Suprapubic skin (tissue), 4 donors: ENCODE data around the gene RPS6KA2. TPM values are rescaled to one million over a fixed set of nuclear protein-coding genes. Genes with fewer than 3 reads are reported as not detected.
"Not testable (repeated sequence)": the region's sequence is repeated elsewhere in the genome, so short reads cannot be mapped to it uniquely, and the experiment has no call there.

ENCODE experiments used
- DNase-seq, 2 donors: peaks; one replicate each; pipeline ENCODE4 v3.0.0-alpha.2; 2019; ENCODE audit warnings: low spot score in 2 of 2
- H3K27ac ChIP-seq: fragments of 200-600 bp; sonication (generic); one replicate; pipeline ENCODE4 v1.5.1; 2019
- H3K27me3 ChIP-seq: fragments of 200-600 bp; sonication (generic); one replicate; pipeline ENCODE4 v1.5.1; 2019
- H3K36me3 ChIP-seq: fragments of 200-600 bp; sonication (generic); one replicate; pipeline ENCODE4 v1.5.1; 2019
- H3K4me1 ChIP-seq: fragments of 200-600 bp; sonication (generic); one replicate; pipeline ENCODE4 v1.5.1; 2019
- H3K4me3 ChIP-seq: fragments of 200-600 bp; sonication (generic); one replicate; pipeline ENCODE4 v1.5.1; 2019; ENCODE audit warnings: mild to moderate bottlenecking
- H3K9me3 ChIP-seq: fragments of 200-600 bp; sonication (generic); one replicate; pipeline ENCODE4 v1.5.1; 2019
- EP300 ChIP-seq: sonication (generic); formaldehyde crosslinking; IDR thresholded peaks from one replicate; pipeline ENCODE4 v1.6.1; 2017; ENCODE audit warnings: antibody characterized with exemption
- POLR2A ChIP-seq, 2 donors: fragments of 450-650 bp; IDR thresholded peaks; one replicate each; pipeline ENCODE4 v1.6.1; 2017; ENCODE audit warnings: antibody characterized with exemption in 2 of 2, mild to moderate bottlenecking in 2 of 2, moderate library complexity in 2 of 2
- POLR2AphosphoS5 ChIP-seq, 3 donors: sonication (generic); formaldehyde crosslinking; IDR thresholded peaks; one replicate each; pipeline ENCODE4 v1.6.1; 2017; ENCODE audit warnings: antibody characterized with exemption in 3 of 3
- WGBS: methylation state at CpG from one replicate; pipeline ENCODE4 v1.1.5; 2018; 5-methylcytosine and 5-hydroxymethylcytosine counted together
- total RNA-seq, 4 donors: library from RNA; depleted of rRNA; stranded (reverse); fragments of >200 nt; gene quantifications; one replicate each; pipeline ENCODE4 v1.1.0, GENCODE V29; 2016
- TF ChIP-seq, protein P1 (sequence below), 2 donors: fragments of 200-600 bp in 1 of 2; fragments of 450-650 bp in 1 of 2; sonication (generic) in 1 of 2; IDR thresholded peaks; one replicate each; pipeline ENCODE4 v1.5.1; 2016 to 2019; ENCODE audit warnings: antibody characterized with exemption in 2 of 2, mild to moderate bottlenecking in 1 of 2, moderate library complexity in 1 of 2

Gene RPS6KA2
- total RNA-seq, 4 donors from 2014 or later, result 24.2 to 38.5 (median 32.3) TPM

DNA sequence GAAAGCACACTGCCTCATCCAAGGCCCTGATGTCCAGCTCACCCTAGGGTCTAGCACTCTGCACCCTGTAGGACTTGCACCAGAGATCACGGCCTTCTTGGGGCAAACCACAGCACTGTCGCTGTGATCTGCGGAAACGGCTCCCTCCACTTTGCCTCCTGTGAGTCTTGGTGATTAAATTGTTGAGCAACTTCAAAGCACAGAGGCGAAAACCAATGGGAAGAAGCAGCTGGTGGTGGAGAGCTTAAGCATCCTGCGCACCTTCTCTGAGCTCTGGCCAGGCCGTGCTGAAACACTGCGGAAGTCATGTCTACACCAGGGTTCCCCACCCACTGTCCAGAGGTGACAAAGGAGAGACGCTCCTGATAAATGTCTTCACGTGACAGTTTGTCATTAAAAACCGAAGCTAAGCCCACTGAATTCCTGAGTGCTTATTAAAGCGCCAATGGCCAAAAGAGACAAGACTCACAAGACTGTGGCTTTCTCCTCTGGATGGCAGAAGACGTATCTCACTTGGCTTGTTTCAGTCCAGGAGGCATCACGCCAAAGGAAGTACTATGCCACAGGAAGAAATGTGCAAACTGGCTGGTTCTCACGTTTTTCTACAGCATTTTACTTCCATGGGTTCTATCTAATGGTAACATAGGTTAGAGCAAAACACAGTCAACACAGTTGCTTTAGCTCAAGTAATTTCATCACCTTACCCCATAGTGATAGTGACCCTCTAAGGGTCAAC lies 43.7 kb downstream of the RPS6KA2 start:
- DNase-seq, result no peak
- TF ChIP-seq EP300 (no peak), POLR2AphosphoS5 (IDR thresholded peaks at IDR 0.05) (no peak), POLR2A (IDR thresholded peaks at IDR 0.05) (no peak)
- TF ChIP-seq, protein P1, sequence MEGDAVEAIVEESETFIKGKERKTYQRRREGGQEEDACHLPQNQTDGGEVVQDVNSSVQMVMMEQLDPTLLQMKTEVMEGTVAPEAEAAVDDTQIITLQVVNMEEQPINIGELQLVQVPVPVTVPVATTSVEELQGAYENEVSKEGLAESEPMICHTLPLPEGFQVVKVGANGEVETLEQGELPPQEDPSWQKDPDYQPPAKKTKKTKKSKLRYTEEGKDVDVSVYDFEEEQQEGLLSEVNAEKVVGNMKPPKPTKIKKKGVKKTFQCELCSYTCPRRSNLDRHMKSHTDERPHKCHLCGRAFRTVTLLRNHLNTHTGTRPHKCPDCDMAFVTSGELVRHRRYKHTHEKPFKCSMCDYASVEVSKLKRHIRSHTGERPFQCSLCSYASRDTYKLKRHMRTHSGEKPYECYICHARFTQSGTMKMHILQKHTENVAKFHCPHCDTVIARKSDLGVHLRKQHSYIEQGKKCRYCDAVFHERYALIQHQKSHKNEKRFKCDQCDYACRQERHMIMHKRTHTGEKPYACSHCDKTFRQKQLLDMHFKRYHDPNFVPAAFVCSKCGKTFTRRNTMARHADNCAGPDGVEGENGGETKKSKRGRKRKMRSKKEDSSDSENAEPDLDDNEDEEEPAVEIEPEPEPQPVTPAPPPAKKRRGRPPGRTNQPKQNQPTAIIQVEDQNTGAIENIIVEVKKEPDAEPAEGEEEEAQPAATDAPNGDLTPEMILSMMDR (IDR thresholded peaks at IDR 0.05), result no peak
- 78% methylated on average over 15 of the region's 15 CpGs for WGBS
- Histone ChIP-seq H3K27me3 (no peaks in the 10 kb centered on the region), H3K36me3 (no peaks in the 10 kb centered on the region), H3K4me1 (peaks cover 3% of the 10 kb centered on the region), H3K4me3 (no peak overlapping the region), H3K27ac (no peak overlapping the region), H3K9me3 (no peaks in the 10 kb centered on the region)

DNA sequence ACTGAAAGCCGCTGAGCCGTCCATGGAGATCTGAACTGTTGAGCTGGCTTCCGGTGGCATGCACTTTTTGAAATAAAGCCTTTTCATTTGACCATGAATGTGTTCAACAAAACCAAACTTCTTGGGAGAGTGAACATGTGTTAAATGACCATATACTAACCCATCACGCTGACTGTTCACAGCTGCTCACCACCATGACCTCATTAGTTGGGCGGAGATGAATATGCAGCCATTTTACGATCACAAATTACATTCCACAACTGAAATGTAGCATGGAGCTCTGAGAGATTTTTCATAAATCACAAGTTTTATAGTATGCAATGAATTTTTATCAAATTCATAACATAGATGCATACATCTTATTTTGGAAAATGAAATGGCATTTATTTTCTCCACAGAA lies 44.8 kb downstream of the RPS6KA2 start:
- Histone ChIP-seq H3K4me3 (no peak overlapping the region), H3K27ac (no peak overlapping the region), H3K4me1 (no peaks in the 10 kb centered on the region), H3K36me3 (no peaks in the 10 kb centered on the region), H3K27me3 (no peaks in the 10 kb centered on the region), H3K9me3 (no peaks in the 10 kb centered on the region)
- WGBS, result 84% methylated on average over 6 of the region's 6 CpGs
- TF ChIP-seq POLR2AphosphoS5 (IDR thresholded peaks at IDR 0.05) (no peak), POLR2A (IDR thresholded peaks at IDR 0.05) (no peak), EP300 (no peak)
- TF ChIP-seq, protein P1 (IDR thresholded peaks at IDR 0.05), result no peak
- DNase-seq, result no peak

DNA sequence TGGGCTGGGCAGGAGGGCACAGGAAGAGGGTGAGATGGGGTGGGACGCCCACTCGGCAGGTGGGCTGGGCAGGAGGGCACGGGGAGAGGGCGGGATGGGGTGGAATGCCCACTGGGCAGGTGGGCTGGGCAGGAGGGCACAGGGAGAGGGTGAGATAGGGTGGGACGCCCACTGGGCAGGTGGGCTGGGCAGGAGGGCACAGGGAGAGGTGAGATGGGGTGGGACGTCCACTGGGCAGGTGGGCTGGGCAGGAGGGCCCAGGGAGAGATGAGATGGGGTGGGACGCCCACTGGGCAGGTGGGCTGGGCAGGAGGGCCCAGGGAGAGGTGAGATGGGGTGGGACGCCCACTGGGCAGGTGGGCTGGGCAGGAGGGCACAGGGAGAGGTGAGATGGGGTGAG lies 45.2 kb downstream of the RPS6KA2 start:
- not testable (repeated sequence) for H3K27me3 ChIP-seq, H3K4me3 ChIP-seq, H3K36me3 ChIP-seq, H3K4me1 ChIP-seq, H3K9me3 ChIP-seq, DNase-seq, H3K27ac ChIP-seq
- WGBS, result 96% methylated on average over 8 of the region's 8 CpGs

DNA sequence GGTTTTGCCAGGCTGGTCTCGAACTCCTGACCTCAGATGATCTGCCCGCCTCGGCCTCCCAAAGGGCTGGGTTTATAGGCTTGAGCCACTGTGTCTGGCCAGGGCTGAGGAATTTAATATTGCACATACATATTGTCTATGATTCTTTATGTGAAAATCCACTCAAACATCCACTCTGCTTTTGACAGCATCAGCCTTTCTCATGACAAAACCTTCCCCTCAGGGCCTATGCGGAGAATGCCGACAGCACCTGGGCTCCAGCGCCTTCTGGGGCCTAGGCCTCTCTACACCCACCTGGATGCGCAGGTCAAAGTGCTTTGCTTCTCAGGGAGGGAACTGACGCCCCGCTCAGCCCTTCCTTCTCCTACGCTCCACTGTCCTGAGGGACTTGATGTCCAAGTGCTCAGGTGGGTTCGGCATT lies 46.0 kb downstream of the RPS6KA2 start:
- TF ChIP-seq POLR2AphosphoS5 (IDR thresholded peaks at IDR 0.05), result no peak
- TF ChIP-seq, protein P1 (IDR thresholded peaks at IDR 0.05), result no peak
- TF ChIP-seq EP300, result no peak
- no peak for TF ChIP-seq POLR2A (IDR thresholded peaks at IDR 0.05)
- WGBS, result 95% methylated on average over 11 of the region's 11 CpGs
- Histone ChIP-seq H3K4me3 (no peak overlapping the region), H3K27ac (no peak overlapping the region), H3K27me3 (no peaks in the 10 kb centered on the region), H3K36me3 (no peaks in the 10 kb centered on the region), H3K4me1 (no peaks in the 10 kb centered on the region), H3K9me3 (no peaks in the 10 kb centered on the region)
- DNase-seq, result no peak

DNA sequence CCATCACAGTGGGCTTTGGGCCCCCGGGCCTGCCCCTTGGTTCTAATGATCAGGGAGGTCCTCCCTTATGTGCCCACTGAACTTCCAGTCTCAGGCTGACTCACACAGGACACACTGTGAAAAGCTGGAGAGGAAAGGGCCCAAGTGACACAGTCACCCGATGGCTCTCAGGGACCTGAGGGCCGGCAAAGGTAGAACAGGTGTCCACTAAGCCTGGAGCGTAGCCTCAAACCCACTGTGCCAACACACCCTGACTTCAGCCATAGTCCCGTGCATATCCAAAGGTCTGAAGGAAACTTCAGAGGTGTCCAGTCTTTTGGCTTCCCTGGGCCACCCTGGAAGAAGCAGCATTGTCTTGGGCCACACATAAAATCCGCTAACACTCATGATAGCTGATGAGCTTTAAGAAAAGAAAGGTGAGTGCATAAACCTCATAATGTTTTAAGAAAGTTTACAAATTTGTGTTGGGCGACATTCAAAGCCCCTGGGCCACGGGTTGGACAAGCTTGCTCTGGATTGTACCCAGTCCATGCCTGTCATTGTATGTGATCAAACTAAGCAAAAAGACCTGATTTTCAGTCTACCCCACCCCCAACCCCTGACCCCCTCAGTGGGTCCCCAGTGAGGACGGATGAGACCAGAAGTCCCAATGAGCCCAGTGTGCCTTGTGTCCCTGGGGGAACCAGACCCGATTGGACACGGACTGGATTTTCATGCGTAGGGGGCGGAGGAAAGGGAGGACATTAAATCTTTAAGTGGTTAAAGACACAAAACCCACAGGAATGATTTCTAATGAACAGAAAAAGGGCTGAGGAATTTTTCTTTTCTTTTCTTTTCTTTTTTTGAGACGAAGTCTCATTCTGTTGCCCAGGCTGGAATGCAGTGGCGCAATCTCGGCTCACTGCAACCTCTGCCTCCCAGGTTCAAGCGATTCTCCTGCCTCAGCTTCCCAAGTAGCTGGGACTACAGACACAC lies 46.7 kb downstream of the RPS6KA2 start:
- H3K4me3 ChIP-seq, result no peak overlapping the region
- TF ChIP-seq POLR2AphosphoS5 (IDR thresholded peaks at IDR 0.05) (no peak), POLR2A (IDR thresholded peaks at IDR 0.05) (no peak), EP300 (no peak)
- TF ChIP-seq, protein P1 (IDR thresholded peaks at IDR 0.05), result no peak
- no peaks in the 10 kb centered on the region for H3K9me3 ChIP-seq
- no peaks in the 10 kb centered on the region for H3K4me1 ChIP-seq
- 82% methylated on average over 17 of the region's 17 CpGs for WGBS
- no peak for DNase-seq
- no peak overlapping the region for H3K27ac ChIP-seq
- no peaks in the 10 kb centered on the region for H3K27me3 ChIP-seq
- H3K36me3 ChIP-seq, result no peaks in the 10 kb centered on the region
